ENCODE results near the gene CD22. TPM values are rescaled to one million over a fixed set of nuclear protein-coding genes. Genes with fewer than 3 reads are reported as not detected.
A peak's percentile ranks its signal among the peaks of the same experiment; 100 is the strongest.

CD22 gene
- total and polyA plus RNA-seq, 2 of the 13 experiments (the other 11 are each of a cell fraction or from before 2014, with no cell fraction given) = 0.71 to 1.7 TPM

- intact Hi-C loops (cut with micrococcal nuclease; ENCODE audit: unreplicated experiment) (no loop called here), in situ Hi-C loops (cut with HindIII; ENCODE audit: extremely low pct_ligation_motif_present, low pct_unique_long_range_greater_than_20kb) (no loop called here)
- H4K20me1 ChIP-seq (ENCODE audit: insufficient read depth, low read length) = no peaks in the 10 kb centered on the region
- WGBS (ENCODE audit: low lambda C conversion rate) = 33% methylated on average over 9 of the region's 12 CpGs
- no peak within 1 kb of the TSS for H3K9ac ChIP-seq (ENCODE audit: insufficient read depth, low read depth, low read length)
- ChIA-PET POLR2A (interaction anchor here (2.3 kb wide), 1 partner anchor 11 kb away, joined by 9 read pairs; no protein-coding TSS in a partner anchor), CTCF (ENCODE audit: low intra/inter-chr PET ratio, low total read pairs) (no interaction called here)
- FAIRE-seq = no peak
- peaks cover 66% of the 10 kb centered on the region for H3K4me1 ChIP-seq (ENCODE audit: insufficient read depth, low read length)
- H3K4me3 ChIP-seq (replicated peaks in 1 of 3; ENCODE audit: insufficient read depth in 1 of 3, low read depth in 2 of 3, low read length in 3 of 3) = no peak within 1 kb of the TSS
- TF ChIP-seq ZNF773 (CRISPR knock-in tag; IDR thresholded peaks at IDR 0.05; ENCODE audit: borderline replicate concordance) (no peak), MEIS1 (CRISPR knock-in tag; IDR thresholded peaks at IDR 0.05; ENCODE audit: borderline replicate concordance) (no peak), IRF9 (CRISPR knock-in tag; IDR thresholded peaks at IDR 0.05; ENCODE audit: borderline replicate concordance) (no peak), PRMT3 (CRISPR knock-in tag; IDR thresholded peaks at IDR 0.05; ENCODE audit: borderline replicate concordance, low read depth) (no peak), CREM (IDR thresholded peaks at IDR 0.05) (no peak), CREM (CRISPR knock-in tag; IDR thresholded peaks at IDR 0.05) (no peak), CHCHD3 (CRISPR knock-in tag; IDR thresholded peaks at IDR 0.05) (no peak), ZNF207 (IDR thresholded peaks at IDR 0.05; ENCODE audit: borderline replicate concordance) (no peak), NCOA5 (CRISPR knock-in tag; IDR thresholded peaks at IDR 0.05) (no peak), NR2F1 (CRISPR knock-in tag; IDR thresholded peaks at IDR 0.05) (no peak), ZNF33B (CRISPR knock-in tag; IDR thresholded peaks at IDR 0.05) (no peak), RBM39 (IDR thresholded peaks at IDR 0.05; ENCODE audit: low read depth, low read length, poor library complexity, severe bottlenecking) (no peak), ZNF280D (CRISPR knock-in tag; IDR thresholded peaks at IDR 0.05) (no peak), WIZ (CRISPR knock-in tag; IDR thresholded peaks at IDR 0.05) (no peak), NFIC (IDR thresholded peaks at IDR 0.05; ENCODE audit: low read length) (no peak), IRF1 (CRISPR knock-in tag; IDR thresholded peaks at IDR 0.05; ENCODE audit: low read depth) (no peak), ZBTB37 (CRISPR knock-in tag; IDR thresholded peaks at IDR 0.05) (no peak)
- no peak for ATAC-seq
- H3K27me3 ChIP-seq (ENCODE audit: control insufficient read depth in 1 of 2, insufficient read depth in 2 of 2, low read length in 2 of 2) = peaks cover 6 to 46% of the 10 kb centered on the region in 2 experiments
- peak within 1 kb of the TSS; percentile 25; the same call in 1 of the 2 replicates for H3K4me2 ChIP-seq (ENCODE audit: low read depth, low read length)
- no TSS peak for BruUV-seq (replicated peaks)
- DNase-seq (ENCODE audit: low spot score) = no peak
- H2AFZ ChIP-seq (ENCODE audit: low read length) = no peak within 1 kb of the TSS
- H3K27ac ChIP-seq (ENCODE audit: extremely low read length, insufficient read depth, low read length) = no peak within 1 kb of the TSS
- H3K79me2 ChIP-seq (ENCODE audit: insufficient read depth, low read length) = no peaks in the 10 kb centered on the region
- H3K36me3 ChIP-seq (replicated peaks in 1 of 2; ENCODE audit: control insufficient read depth in 1 of 2, insufficient read depth in 2 of 2, low read length in 2 of 2) = no peaks in the 10 kb centered on the region
- H3K9me3 ChIP-seq (ENCODE audit: low read length) = no peaks in the 10 kb centered on the region
These were observed 37.1 kb upstream of the CD22 start, which contains the start of gene MAG for GRCh38 chr19:35291916-35292315. TSS of gene MAG (plus strand) at chr19:35292161. CDS start at chr19:35295409, 3,248 bp downstream.

Measured in HepG2 (cell line).